GM23338 (cell line): ENCODE measurements around the gene PLXND1. TPM values are rescaled to one million over a fixed set of nuclear protein-coding genes. Genes with fewer than 3 reads are reported as not detected.

Experiments used
- ATAC-seq: fragments of 200-7000 bp; cut with Tn5 transposase; 3 replicates; pipeline ENCODE4 v1.9.1; 2020
- DNase-seq: peaks from one replicate; pipeline ENCODE4 v3.0.0-alpha.2; 2015; ENCODE audit warnings: low spot score
- H2AFZ ChIP-seq: fragments of 200-600 bp; sonication (generic); 2 replicates; pipeline ENCODE4 v1.8.0; 2016; ENCODE audit warnings: antibody characterized with exemption, mild to moderate bottlenecking, moderate library complexity
- H3F3A ChIP-seq: fragments of 200-600 bp; sonication (generic); replicated peaks from 2 replicates; pipeline ENCODE4 v1.8.0; 2017; ENCODE audit warnings: antibody characterized with exemption, mixed run types, low read depth
- H3K27ac ChIP-seq: fragments of 200-600 bp; sonication (generic); 2 replicates; pipeline ENCODE4 v1.6.1; 2016; ENCODE audit warnings: low read depth
- H3K27me3 ChIP-seq: fragments of 200-600 bp; sonication (generic); 2 replicates; pipeline ENCODE4 v1.8.0; 2016; ENCODE audit warnings: mild to moderate bottlenecking, mixed run types, moderate library complexity; ENCODE audit not compliant: insufficient read depth
- H3K36me3 ChIP-seq: fragments of 200-600 bp; sonication (generic); 2 replicates; pipeline ENCODE4 v1.8.0; 2016; ENCODE audit warnings: mild to moderate bottlenecking; ENCODE audit not compliant: insufficient read depth
- H3K4me1 ChIP-seq: fragments of 200-600 bp; sonication (generic); 2 replicates; pipeline ENCODE4 v1.8.0; 2016; ENCODE audit warnings: mild to moderate bottlenecking, moderate library complexity; ENCODE audit not compliant: insufficient read depth
- H3K4me2 ChIP-seq: fragments of 200-600 bp; sonication (generic); 2 replicates; pipeline ENCODE4 v1.7.1; 2017; ENCODE audit warnings: mixed run types
- H3K4me3 ChIP-seq: fragments of 200-600 bp; sonication (generic); 2 replicates; pipeline ENCODE4 v1.6.1; 2016; ENCODE audit warnings: mixed run types
- H3K79me2 ChIP-seq: fragments of 200-600 bp; sonication (generic); replicated peaks from 2 replicates; pipeline ENCODE4 v1.8.0; 2017; ENCODE audit warnings: mild to moderate bottlenecking; ENCODE audit not compliant: insufficient read depth
- H3K9me2 ChIP-seq: fragments of 200-600 bp; sonication (generic); 2 replicates; pipeline ENCODE4 v1.8.0; 2017; ENCODE audit not compliant: insufficient read depth
- H4K20me1 ChIP-seq: fragments of 200-600 bp; sonication (generic); replicated peaks from 2 replicates; pipeline ENCODE4 v1.8.0; 2017; ENCODE audit warnings: mild to moderate bottlenecking; ENCODE audit not compliant: insufficient read depth
- H3K27ac Mint-ChIP-seq: 2 replicates; pipeline ENCODE4 v1.8.0; 2020; ENCODE audit warnings: inconsistent platforms, mild to moderate bottlenecking, moderate library complexity, mixed read lengths
- H3K27me3 Mint-ChIP-seq: 3 replicates; pipeline ENCODE4 v1.8.0; 2022; ENCODE audit warnings: low read depth, mild to moderate bottlenecking, moderate library complexity, mixed read lengths, inconsistent platforms; ENCODE audit not compliant: insufficient read depth, poor library complexity
- H3K36me3 Mint-ChIP-seq: 3 replicates; pipeline ENCODE4 v1.8.0; 2021; ENCODE audit warnings: low read depth, mild to moderate bottlenecking, inconsistent platforms, moderate library complexity, mixed read lengths
- H3K4me1 Mint-ChIP-seq: 3 replicates; pipeline ENCODE4 v1.8.0; 2020; ENCODE audit warnings: mild to moderate bottlenecking, inconsistent platforms, mixed read lengths
- H3K4me3 Mint-ChIP-seq: 3 replicates; pipeline ENCODE4 v1.8.0; 2021; ENCODE audit warnings: moderate library complexity, mild to moderate bottlenecking, inconsistent platforms, mixed read lengths
- H3K9me3 Mint-ChIP-seq: 3 replicates; pipeline ENCODE4 v1.8.0; 2020; ENCODE audit warnings: moderate library complexity, mild to moderate bottlenecking, inconsistent platforms, mixed read lengths
- CREB1 ChIP-seq: fragments of 250-450 bp; sonication (Bioruptor Pico); IDR thresholded peaks from 2 replicates; pipeline ENCODE4 v1.5.0; 2020; ENCODE audit warnings: low read depth, mild to moderate bottlenecking, moderate library complexity
- EZH2phosphoT487 ChIP-seq: fragments of 200-600 bp; sonication (generic); IDR thresholded peaks from one replicate; pipeline ENCODE4 v1.8.1; 2018; ENCODE audit warnings: antibody characterized with exemption; ENCODE audit not compliant: unreplicated experiment
- JUNB ChIP-seq: IDR thresholded peaks from one replicate; pipeline ENCODE4 v1.6.1; 2016; ENCODE audit warnings: antibody characterized with exemption; ENCODE audit not compliant: unreplicated experiment
- NANOG ChIP-seq: IDR thresholded peaks from 2 replicates; pipeline ENCODE4 v1.6.1; 2016; ENCODE audit warnings: antibody characterized with exemption, borderline replicate concordance
- POLR2AphosphoS5 ChIP-seq: IDR thresholded peaks from 2 replicates; pipeline ENCODE4 v1.6.1; 2016; ENCODE audit warnings: antibody characterized with exemption, low read depth
- STAT1 ChIP-seq: IDR thresholded peaks from one replicate; pipeline ENCODE4 v1.6.1; 2016; ENCODE audit warnings: antibody characterized with exemption; ENCODE audit not compliant: unreplicated experiment
- ZNF114 ChIP-seq: fragments of 250-450 bp; sonication (Bioruptor Pico); IDR thresholded peaks from 2 replicates; pipeline ENCODE4 v1.5.0; 2020; ENCODE audit warnings: mild to moderate bottlenecking, moderate library complexity
- ZNF331 ChIP-seq: fragments of 250-450 bp; sonication (Bioruptor Pico); IDR thresholded peaks from 2 replicates; pipeline ENCODE4 v1.5.0; 2020; ENCODE audit warnings: low read depth, mild to moderate bottlenecking, moderate library complexity
- polyA plus RNA-seq: library from polyadenylated mRNA; unstranded; fragments of >200 nt; fragmentation: Nextera tagmentation; extraction: Ambion mirVana; gene quantifications from 2 replicates; pipeline ENCODE4 v1.2.1, GENCODE V29; 2016
- total RNA-seq: library from RNA; depleted of rRNA; stranded (reverse); fragments of >200 nt; shearing (Covaris generic); gene quantifications from 2 replicates; pipeline ENCODE4 v1.2.3, GENCODE V29; 2014
- TF ChIP-seq, protein P1 (sequence below): IDR thresholded peaks from one replicate; pipeline ENCODE4 v1.6.1; 2018; ENCODE audit warnings: antibody characterized with exemption; ENCODE audit not compliant: unreplicated experiment
- TF ChIP-seq, protein P2 (sequence below): IDR thresholded peaks from 2 replicates; pipeline ENCODE4 v1.6.1; 2016; ENCODE audit warnings: antibody characterized with exemption
- TF ChIP-seq, protein P3 (sequence below), 2 experiments: fragments of 200-600 bp in 1 of 2; sonication (generic) in 1 of 2; conservative IDR thresholded peaks; 2 replicates each; pipeline versions ENCODE4 v1.5.1 to v1.6.1; 2016 to 2017; ENCODE audit warnings: antibody characterized with exemption in 2 of 2, low read depth in 2 of 2, mild to moderate bottlenecking in 2 of 2, moderate library complexity in 1 of 2
- TF ChIP-seq, protein P4 (sequence below): fragments of 250-450 bp; sonication (Bioruptor Pico); IDR thresholded peaks from 2 replicates; pipeline ENCODE4 v1.5.0; 2020; ENCODE audit warnings: mild to moderate bottlenecking, moderate library complexity

PLXND1 gene
- total and polyA plus RNA-seq, 2 experiments from 2014 or later: 13.3 to 60.4 TPM

DNA sequence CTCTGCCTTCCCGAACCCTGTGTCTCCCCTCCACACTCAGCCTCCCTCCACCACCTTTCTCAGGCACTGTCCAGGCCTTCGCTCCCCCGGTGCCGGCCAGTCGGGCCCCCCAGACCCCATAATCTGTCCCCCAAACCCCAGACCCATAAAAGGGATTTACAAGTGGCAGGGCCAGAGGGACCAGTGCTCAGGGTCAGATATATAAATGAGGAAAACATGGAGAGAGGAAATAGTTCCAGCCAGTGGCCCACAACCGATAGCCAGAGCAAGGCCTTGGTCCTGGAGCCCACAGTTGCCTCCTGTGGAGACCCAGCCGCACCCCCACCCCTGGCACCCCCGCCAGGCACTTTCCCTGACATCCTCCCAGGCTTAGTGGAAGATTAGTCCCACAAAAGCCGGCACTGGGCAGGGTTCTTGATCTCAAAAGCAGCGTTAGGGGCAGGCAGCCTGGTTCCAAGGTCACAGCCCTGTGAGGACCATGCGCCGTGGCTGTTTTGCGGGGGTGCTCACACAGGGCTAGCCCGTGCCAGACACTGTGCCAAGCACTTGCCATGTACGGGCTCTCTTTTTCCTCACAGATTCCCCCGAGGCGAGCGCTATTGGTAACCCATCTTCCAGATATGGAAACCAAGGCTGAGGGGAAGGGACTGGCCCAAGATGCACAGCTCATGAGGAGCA is 1.1 kb upstream of the PLXND1 start:
- H3K4me2 ChIP-seq: peak overlapping the region; percentile 94

More for the DNA sequence above, 1.1 kb upstream of the PLXND1 start:
- peak overlapping the region; percentile 80 for H3K4me3 ChIP-seq
- no peaks in the 10 kb centered on the region for H3K9me2 ChIP-seq
- peak overlapping the region; percentile 84 for H3K4me3 Mint-ChIP-seq
- peaks cover 42% of the 10 kb centered on the region for H3K27me3 Mint-ChIP-seq
- H3K36me3 Mint-ChIP-seq: no peaks in the 10 kb centered on the region
- peaks cover 8% of the 10 kb centered on the region for H3K79me2 ChIP-seq
- peak overlapping the region; percentile 80 for H3K27ac Mint-ChIP-seq
- H4K20me1 ChIP-seq: peaks cover 7% of the 10 kb centered on the region
- H3K27me3 ChIP-seq: peaks cover 42% of the 10 kb centered on the region
- DNase-seq (no peak), ATAC-seq (no peak)
- TF ChIP-seq NANOG: no peak
- no peak for TF ChIP-seq CREB1 (CRISPR knock-in tag)
- TF ChIP-seq, protein P1, sequence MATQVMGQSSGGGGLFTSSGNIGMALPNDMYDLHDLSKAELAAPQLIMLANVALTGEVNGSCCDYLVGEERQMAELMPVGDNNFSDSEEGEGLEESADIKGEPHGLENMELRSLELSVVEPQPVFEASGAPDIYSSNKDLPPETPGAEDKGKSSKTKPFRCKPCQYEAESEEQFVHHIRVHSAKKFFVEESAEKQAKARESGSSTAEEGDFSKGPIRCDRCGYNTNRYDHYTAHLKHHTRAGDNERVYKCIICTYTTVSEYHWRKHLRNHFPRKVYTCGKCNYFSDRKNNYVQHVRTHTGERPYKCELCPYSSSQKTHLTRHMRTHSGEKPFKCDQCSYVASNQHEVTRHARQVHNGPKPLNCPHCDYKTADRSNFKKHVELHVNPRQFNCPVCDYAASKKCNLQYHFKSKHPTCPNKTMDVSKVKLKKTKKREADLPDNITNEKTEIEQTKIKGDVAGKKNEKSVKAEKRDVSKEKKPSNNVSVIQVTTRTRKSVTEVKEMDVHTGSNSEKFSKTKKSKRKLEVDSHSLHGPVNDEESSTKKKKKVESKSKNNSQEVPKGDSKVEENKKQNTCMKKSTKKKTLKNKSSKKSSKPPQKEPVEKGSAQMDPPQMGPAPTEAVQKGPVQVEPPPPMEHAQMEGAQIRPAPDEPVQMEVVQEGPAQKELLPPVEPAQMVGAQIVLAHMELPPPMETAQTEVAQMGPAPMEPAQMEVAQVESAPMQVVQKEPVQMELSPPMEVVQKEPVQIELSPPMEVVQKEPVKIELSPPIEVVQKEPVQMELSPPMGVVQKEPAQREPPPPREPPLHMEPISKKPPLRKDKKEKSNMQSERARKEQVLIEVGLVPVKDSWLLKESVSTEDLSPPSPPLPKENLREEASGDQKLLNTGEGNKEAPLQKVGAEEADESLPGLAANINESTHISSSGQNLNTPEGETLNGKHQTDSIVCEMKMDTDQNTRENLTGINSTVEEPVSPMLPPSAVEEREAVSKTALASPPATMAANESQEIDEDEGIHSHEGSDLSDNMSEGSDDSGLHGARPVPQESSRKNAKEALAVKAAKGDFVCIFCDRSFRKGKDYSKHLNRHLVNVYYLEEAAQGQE: no peak
- no peak for TF ChIP-seq JUNB
- TF ChIP-seq, protein P2, sequence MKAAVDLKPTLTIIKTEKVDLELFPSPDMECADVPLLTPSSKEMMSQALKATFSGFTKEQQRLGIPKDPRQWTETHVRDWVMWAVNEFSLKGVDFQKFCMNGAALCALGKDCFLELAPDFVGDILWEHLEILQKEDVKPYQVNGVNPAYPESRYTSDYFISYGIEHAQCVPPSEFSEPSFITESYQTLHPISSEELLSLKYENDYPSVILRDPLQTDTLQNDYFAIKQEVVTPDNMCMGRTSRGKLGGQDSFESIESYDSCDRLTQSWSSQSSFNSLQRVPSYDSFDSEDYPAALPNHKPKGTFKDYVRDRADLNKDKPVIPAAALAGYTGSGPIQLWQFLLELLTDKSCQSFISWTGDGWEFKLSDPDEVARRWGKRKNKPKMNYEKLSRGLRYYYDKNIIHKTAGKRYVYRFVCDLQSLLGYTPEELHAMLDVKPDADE: no peak
- no peak for TF ChIP-seq STAT1
- TF ChIP-seq POLR2AphosphoS5: no peak
- TF ChIP-seq ZNF114 (CRISPR knock-in tag): no peak
- TF ChIP-seq EZH2phosphoT487: no peak
- TF ChIP-seq, protein P3, sequence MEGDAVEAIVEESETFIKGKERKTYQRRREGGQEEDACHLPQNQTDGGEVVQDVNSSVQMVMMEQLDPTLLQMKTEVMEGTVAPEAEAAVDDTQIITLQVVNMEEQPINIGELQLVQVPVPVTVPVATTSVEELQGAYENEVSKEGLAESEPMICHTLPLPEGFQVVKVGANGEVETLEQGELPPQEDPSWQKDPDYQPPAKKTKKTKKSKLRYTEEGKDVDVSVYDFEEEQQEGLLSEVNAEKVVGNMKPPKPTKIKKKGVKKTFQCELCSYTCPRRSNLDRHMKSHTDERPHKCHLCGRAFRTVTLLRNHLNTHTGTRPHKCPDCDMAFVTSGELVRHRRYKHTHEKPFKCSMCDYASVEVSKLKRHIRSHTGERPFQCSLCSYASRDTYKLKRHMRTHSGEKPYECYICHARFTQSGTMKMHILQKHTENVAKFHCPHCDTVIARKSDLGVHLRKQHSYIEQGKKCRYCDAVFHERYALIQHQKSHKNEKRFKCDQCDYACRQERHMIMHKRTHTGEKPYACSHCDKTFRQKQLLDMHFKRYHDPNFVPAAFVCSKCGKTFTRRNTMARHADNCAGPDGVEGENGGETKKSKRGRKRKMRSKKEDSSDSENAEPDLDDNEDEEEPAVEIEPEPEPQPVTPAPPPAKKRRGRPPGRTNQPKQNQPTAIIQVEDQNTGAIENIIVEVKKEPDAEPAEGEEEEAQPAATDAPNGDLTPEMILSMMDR (conservative IDR thresholded peaks at IDR 0.05; ENCODE audit: low read depth in 2 of 2): no peak
- TF ChIP-seq ZNF331 (CRISPR knock-in tag): no peak
- TF ChIP-seq, protein P4, sequence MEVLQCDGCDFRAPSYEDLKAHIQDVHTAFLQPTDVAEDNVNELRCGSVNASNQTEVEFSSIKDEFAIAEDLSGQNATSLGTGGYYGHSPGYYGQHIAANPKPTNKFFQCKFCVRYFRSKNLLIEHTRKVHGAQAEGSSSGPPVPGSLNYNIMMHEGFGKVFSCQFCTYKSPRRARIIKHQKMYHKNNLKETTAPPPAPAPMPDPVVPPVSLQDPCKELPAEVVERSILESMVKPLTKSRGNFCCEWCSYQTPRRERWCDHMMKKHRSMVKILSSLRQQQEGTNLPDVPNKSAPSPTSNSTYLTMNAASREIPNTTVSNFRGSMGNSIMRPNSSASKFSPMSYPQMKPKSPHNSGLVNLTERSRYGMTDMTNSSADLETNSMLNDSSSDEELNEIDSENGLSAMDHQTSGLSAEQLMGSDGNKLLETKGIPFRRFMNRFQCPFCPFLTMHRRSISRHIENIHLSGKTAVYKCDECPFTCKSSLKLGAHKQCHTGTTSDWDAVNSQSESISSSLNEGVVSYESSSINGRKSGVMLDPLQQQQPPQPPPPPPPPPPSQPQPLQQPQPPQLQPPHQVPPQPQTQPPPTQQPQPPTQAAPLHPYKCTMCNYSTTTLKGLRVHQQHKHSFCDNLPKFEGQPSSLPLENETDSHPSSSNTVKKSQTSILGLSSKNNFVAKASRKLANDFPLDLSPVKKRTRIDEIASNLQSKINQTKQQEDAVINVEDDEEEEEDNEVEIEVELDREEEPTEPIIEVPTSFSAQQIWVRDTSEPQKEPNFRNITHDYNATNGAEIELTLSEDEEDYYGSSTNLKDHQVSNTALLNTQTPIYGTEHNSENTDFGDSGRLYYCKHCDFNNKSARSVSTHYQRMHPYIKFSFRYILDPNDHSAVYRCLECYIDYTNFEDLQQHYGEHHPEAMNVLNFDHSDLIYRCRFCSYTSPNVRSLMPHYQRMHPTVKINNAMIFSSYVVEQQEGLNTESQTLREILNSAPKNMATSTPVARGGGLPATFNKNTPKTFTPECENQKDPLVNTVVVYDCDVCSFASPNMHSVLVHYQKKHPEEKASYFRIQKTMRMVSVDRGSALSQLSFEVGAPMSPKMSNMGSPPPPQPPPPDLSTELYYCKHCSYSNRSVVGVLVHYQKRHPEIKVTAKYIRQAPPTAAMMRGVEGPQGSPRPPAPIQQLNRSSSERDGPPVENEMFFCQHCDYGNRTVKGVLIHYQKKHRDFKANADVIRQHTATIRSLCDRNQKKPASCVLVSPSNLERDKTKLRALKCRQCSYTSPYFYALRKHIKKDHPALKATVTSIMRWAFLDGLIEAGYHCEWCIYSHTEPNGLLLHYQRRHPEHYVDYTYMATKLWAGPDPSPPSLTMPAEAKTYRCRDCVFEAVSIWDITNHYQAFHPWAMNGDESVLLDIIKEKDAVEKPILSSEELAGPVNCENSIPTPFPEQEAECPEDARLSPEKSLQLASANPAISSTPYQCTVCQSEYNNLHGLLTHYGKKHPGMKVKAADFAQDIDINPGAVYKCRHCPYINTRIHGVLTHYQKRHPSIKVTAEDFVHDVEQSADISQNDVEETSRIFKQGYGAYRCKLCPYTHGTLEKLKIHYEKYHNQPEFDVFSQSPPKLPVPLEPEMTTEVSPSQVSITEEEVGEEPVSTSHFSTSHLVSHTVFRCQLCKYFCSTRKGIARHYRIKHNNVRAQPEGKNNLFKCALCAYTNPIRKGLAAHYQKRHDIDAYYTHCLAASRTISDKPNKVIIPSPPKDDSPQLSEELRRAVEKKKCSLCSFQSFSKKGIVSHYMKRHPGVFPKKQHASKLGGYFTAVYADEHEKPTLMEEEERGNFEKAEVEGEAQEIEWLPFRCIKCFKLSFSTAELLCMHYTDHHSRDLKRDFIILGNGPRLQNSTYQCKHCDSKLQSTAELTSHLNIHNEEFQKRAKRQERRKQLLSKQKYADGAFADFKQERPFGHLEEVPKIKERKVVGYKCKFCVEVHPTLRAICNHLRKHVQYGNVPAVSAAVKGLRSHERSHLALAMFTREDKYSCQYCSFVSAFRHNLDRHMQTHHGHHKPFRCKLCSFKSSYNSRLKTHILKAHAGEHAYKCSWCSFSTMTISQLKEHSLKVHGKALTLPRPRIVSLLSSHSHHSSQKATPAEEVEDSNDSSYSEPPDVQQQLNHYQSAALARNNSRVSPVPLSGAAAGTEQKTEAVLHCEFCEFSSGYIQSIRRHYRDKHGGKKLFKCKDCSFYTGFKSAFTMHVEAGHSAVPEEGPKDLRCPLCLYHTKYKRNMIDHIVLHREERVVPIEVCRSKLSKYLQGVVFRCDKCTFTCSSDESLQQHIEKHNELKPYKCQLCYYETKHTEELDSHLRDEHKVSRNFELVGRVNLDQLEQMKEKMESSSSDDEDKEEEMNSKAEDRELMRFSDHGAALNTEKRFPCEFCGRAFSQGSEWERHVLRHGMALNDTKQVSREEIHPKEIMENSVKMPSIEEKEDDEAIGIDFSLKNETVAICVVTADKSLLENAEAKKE: no peak
- H3K4me1 ChIP-seq: peaks cover 48% of the 10 kb centered on the region
- 0 out of 2 replicates have a peak overlapping the region, but pooled peaks have one; percentile 19 for H3K27ac ChIP-seq
- no peaks in the 10 kb centered on the region; the same call in 2 of the 3 replicates for H3K9me3 Mint-ChIP-seq
- H3F3A ChIP-seq: peaks cover 14% of the 10 kb centered on the region
- 0 out of 2 replicates have a peak overlapping the region, but pooled peaks have one; percentile 74 for H2AFZ ChIP-seq
- peaks cover 54% of the 10 kb centered on the region for H3K4me1 Mint-ChIP-seq
- no peaks in the 10 kb centered on the region for H3K36me3 ChIP-seq
